Neutrophil (primary cell): Measurements from ENCODE around the gene DSCAML1.

Experiments used
- H3K27ac ChIP-seq: fragments of 200-600 bp; sonication (generic); 2 replicates; pipeline ENCODE4 v1.5.1; 2016; ENCODE audit warnings: mild to moderate bottlenecking, moderate library complexity
- H3K27me3 ChIP-seq: fragments of 200-600 bp; sonication (generic); 2 replicates; pipeline ENCODE4 v1.6.0; 2016; ENCODE audit warnings: mild to moderate bottlenecking
- H3K36me3 ChIP-seq: fragments of 200-600 bp; sonication (generic); 2 replicates; pipeline ENCODE4 v1.5.1; 2017
- H3K4me1 ChIP-seq, 2 experiments: fragments of 200-600 bp in 1 of 2; sonication (generic) in 1 of 2; 1 replicate in 1 of 2; 2 replicates in 1 of 2; pipeline versions ENCODE4 v1.5.1 to v1.6.1; 2013 to 2016; ENCODE audit warnings: low read depth in 1 of 2, low read length in 1 of 2, mild to moderate bottlenecking in 1 of 2, moderate library complexity in 1 of 2; ENCODE audit not compliant: control insufficient read depth in 1 of 2, insufficient read depth in 1 of 2
- H3K4me3 ChIP-seq, 2 experiments: fragments of 200-600 bp in 1 of 2; sonication (generic) in 1 of 2; 1 replicate in 1 of 2; 2 replicates in 1 of 2; pipeline ENCODE4 v1.5.1; 2013 to 2016; ENCODE audit warnings: low read depth in 1 of 2, low read length in 1 of 2, mild to moderate bottlenecking in 1 of 2, moderate library complexity in 1 of 2
- H3K9me3 ChIP-seq: fragments of 200-600 bp; sonication (generic); 2 replicates; pipeline ENCODE4 v1.5.1; 2016
- TF ChIP-seq, protein P1 (sequence below): fragments of 200-600 bp; sonication (generic); IDR thresholded peaks from 2 replicates; pipeline ENCODE4 v1.5.1; 2016; ENCODE audit warnings: antibody characterized with exemption

DSCAML1 gene

DNA sequence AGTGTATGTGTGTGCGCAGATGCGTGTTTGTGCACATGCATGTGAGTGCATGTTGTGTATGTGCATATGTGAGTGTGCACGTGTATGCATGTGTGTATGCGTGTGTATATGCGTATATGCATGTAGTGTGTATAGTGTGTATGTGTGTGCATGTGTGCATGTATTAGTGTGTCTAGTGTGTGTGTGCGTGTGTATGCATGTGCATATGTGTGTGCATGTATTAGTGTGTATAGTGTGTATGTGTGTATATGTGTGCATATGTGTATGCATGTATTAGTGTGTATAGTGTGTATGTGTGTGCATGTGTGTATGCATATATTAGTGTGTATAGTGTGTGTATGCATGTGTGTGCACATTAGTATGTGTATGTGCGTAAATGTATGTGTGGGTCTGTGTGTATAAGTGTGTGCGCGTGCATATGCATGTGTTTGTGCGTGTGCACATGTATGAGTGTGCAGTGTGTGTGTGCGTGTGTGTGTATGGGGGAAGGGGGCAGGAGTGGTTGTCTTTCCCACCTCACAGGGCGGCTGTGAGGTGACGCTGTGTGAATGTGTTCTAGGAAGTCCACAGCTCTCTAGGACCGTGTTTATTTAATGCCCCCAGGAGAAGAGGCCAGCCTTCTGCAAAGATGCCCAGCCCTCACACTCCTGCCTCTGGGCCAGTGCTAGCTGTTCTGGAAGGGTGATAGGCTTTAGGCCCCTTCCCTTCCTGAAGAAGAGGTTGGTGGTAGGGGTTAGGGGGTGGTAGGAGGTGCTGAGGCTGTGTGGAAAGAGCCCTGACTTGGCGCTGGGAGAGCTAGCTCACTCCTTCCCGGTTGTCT, 354.8 kb downstream of the DSCAML1 start:
- Histone ChIP-seq H3K4me3 (no peak overlapping the region), H3K9me3 (no peaks in the 10 kb centered on the region), H3K27me3 (peaks cover 41% of the 10 kb centered on the region), H3K27ac (no peak overlapping the region), H3K4me1 (no peaks in the 10 kb centered on the region), H3K36me3 (no peaks in the 10 kb centered on the region)
- TF ChIP-seq, protein P1, sequence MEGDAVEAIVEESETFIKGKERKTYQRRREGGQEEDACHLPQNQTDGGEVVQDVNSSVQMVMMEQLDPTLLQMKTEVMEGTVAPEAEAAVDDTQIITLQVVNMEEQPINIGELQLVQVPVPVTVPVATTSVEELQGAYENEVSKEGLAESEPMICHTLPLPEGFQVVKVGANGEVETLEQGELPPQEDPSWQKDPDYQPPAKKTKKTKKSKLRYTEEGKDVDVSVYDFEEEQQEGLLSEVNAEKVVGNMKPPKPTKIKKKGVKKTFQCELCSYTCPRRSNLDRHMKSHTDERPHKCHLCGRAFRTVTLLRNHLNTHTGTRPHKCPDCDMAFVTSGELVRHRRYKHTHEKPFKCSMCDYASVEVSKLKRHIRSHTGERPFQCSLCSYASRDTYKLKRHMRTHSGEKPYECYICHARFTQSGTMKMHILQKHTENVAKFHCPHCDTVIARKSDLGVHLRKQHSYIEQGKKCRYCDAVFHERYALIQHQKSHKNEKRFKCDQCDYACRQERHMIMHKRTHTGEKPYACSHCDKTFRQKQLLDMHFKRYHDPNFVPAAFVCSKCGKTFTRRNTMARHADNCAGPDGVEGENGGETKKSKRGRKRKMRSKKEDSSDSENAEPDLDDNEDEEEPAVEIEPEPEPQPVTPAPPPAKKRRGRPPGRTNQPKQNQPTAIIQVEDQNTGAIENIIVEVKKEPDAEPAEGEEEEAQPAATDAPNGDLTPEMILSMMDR, result no peak

DNA sequence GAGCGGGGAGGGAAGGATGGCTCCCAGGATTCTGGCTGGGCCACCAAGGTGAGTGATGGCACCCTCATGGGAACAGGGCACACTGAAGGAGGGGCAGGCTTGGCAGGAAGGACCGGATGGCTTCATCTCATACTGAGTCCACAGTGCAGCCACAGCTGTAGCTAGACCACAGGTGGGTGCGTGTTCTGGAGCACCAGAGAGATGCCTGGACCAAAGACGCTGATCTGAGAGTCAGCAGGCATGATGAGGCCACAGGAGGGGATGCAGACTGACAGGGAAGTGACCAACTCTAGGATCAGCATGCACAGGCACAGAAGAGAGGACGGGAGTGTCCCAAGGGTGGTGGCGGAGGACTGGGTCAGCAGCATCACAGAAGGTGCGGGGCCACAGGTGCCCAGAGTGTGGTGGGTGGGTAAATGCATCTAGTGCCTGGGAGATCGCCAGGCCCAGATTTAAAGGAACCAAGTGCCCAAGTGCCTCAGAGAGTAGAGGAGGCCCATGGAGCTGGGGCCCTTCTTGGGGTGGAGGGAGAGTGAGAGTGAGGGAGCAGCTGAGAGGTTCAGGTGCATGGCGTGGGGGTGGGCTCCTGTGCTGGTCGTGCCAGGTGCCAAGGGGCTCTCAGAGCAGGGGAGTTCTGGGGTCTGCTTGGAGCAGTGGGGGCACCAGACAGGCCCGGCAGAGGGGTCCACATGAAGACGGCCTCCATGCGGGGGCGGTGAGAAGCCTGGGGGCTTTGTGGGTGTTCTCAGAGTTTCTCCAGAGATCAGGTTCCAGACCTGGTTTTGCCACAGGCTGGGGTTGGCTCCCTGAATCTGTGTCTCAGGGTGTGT, 355.7 kb downstream of the DSCAML1 start:
- Histone ChIP-seq H3K36me3 (no peaks in the 10 kb centered on the region), H3K9me3 (no peaks in the 10 kb centered on the region), H3K27me3 (peaks cover 41% of the 10 kb centered on the region), H3K4me3 (no peak overlapping the region), H3K4me1 (no peaks in the 10 kb centered on the region), H3K27ac (no peak overlapping the region)
- TF ChIP-seq, protein P1, result no peak

DNA sequence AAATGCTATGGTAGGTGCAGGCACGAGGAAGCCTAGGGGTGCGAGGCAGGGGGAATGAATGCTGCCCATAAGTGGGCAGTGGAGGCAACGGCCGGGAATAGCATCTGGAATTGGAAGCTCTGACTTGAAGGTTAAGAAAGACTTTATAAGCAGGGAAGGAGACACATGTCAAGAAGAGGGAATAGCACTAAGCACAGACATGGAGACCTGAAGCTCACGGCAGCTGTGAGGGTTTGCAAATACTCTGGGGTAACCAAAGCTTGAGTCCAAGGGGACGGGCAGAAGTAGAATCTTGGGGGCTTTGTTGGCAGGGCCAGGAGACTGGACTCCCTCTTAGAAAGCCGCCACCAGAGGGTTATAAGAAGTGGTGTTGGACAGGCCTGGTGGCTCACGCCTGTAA, 356.8 kb downstream of the DSCAML1 start:
- Histone ChIP-seq H3K4me1 (no peaks in the 10 kb centered on the region), H3K27ac (no peak overlapping the region), H3K9me3 (no peaks in the 10 kb centered on the region), H3K27me3 (peaks cover 41% of the 10 kb centered on the region), H3K4me3 (no peak overlapping the region), H3K36me3 (no peaks in the 10 kb centered on the region)
- TF ChIP-seq, protein P1, result no peak

DNA sequence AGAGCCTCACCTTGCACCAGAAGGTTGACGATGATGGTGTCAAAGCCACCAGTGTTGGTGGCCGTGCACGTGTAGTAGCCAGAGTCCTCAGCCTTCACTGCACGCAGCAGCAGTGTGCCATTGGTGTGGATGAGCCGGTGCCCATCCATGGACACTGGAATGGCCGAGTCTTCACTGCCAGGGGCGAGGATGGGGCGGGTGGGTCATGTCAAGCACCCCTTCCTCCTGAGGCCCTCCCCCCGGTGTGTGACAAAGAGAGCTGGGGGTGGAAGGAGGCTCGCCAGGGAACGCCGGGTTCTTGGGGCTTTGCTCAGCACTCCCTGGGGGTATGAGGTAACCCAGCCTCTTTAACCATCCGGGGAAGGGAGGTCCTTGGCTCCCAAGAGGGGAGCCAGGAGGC, 357.8 kb downstream of the DSCAML1 start:
- Histone ChIP-seq H3K36me3 (no peaks in the 10 kb centered on the region), H3K9me3 (no peaks in the 10 kb centered on the region), H3K4me1 (no peaks in the 10 kb centered on the region), H3K27ac (no peak overlapping the region), H3K4me3 (no peak overlapping the region), H3K27me3 (peaks cover 38% of the 10 kb centered on the region)
- TF ChIP-seq, protein P1, result no peak

DNA sequence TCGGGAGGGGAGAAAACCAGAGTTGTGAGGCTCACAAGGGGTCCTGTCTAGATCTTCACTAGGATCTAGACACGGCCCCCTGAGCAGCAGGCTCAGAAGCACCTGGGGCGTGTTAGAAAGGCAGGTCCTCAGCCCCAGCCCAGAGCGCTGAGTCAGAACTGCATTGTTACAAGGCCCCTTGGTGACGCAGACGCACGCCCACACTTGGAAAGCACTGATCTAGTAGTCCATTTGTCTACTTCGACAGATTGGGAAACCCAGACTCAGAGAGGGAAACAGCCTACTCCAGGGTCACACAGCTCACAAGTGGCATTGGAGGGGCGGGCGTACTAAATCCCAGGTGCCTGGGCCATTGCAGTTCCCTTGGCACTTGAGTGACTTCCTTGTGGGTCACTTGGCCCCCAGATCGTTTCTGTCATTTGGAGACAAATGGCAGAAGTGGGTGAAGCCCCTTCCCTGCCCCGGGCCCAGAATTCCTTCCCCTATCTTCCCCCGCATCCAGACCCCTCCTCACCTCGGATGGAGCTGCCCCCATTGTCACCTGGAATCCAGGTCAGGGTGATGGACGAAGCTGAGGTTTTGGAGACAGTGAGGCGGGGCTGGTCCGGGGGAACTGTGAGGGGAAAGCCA, 358.5 kb downstream of the DSCAML1 start:
- no peaks in the 10 kb centered on the region for H3K4me1 ChIP-seq
- TF ChIP-seq, protein P1, result no peak
- no peak overlapping the region for H3K27ac ChIP-seq
- H3K9me3 ChIP-seq, result no peaks in the 10 kb centered on the region
- peaks cover 30% of the 10 kb centered on the region for H3K27me3 ChIP-seq
- H3K4me3 ChIP-seq, result no peak overlapping the region
- no peaks in the 10 kb centered on the region for H3K36me3 ChIP-seq
